ENCODE results near the gene PRKAR2B.

Gene PRKAR2B

GRCh38 chr7:107145067-107145838 is 100.7 kb downstream of the PRKAR2B start:
- TF ChIP-seq CTCF (conservative IDR thresholded peaks at IDR 0.05; ENCODE audit: low read length) = no peak
- no peak for DNase-seq (ENCODE audit: low read depth)
- no peak overlapping the region for H3K4me3 ChIP-seq (ENCODE audit: low read length)

GRCh38 chr7:107147464-107148393 is 103.2 kb downstream of the PRKAR2B start:
- peak; percentile 75 for TF ChIP-seq CTCF (conservative IDR thresholded peaks at IDR 0.05; ENCODE audit: low read length)
- peak; percentile 31 for DNase-seq (ENCODE audit: low read depth)
- H3K4me3 ChIP-seq (ENCODE audit: low read length) = no peak overlapping the region

GRCh38 chr7:107148721-107149120 is 104.2 kb downstream of the PRKAR2B start:
- H3K4me3 ChIP-seq (ENCODE audit: low read length) = no peak overlapping the region
- DNase-seq (ENCODE audit: low read depth) = no peak
- no peak for TF ChIP-seq CTCF (conservative IDR thresholded peaks at IDR 0.05; ENCODE audit: low read length)

GRCh38 chr7:107149863-107150262 is 105.4 kb downstream of the PRKAR2B start:
- TF ChIP-seq CTCF (conservative IDR thresholded peaks at IDR 0.05; ENCODE audit: low read length) = no peak
- no peak overlapping the region for H3K4me3 ChIP-seq (ENCODE audit: low read length)
- no peak for DNase-seq (ENCODE audit: low read depth)

GRCh38 chr7:107150375-107151073 is 106.0 kb downstream of the PRKAR2B start:
- peak; percentile 64 for TF ChIP-seq CTCF (conservative IDR thresholded peaks at IDR 0.05; ENCODE audit: low read length)
- H3K4me3 ChIP-seq (ENCODE audit: low read length) = no peak overlapping the region
- DNase-seq (ENCODE audit: low read depth) = peak; percentile 77

GRCh38 chr7:107151538-107151937 is 107.0 kb downstream of the PRKAR2B start:
- H3K4me3 ChIP-seq (ENCODE audit: low read length) = no peak overlapping the region
- no peak for TF ChIP-seq CTCF (conservative IDR thresholded peaks at IDR 0.05; ENCODE audit: low read length)
- DNase-seq (ENCODE audit: low read depth) = no peak

All from AG10803 (cell line).